A549 (cell line): Measurements from ENCODE around the gene RNF175. TPM values are rescaled to one million over a fixed set of nuclear protein-coding genes. Genes with fewer than 3 reads are reported as not detected.

ENCODE experiments used
- ATAC-seq, 2 experiments: fragments of 200-7000 bp in 1 of 2; fragments of >200 bp in 1 of 2; cut with Nextera tagmentation in 1 of 2; cut with Tn5 transposase in 1 of 2; 3 replicates each; pipeline versions ENCODE4 v1.8.0 to v1.9.1; 2018 to 2020; ENCODE audit warnings: mild to moderate bottlenecking in 1 of 2, moderate library complexity in 1 of 2
- CTCF ChIA-PET: fragments of 300-600 bp; sonication (Branson Sonifier 250); formaldehyde crosslinking; extraction: SDS; loops from one replicate; lab custom pipeline; 2021; ENCODE audit warnings: antibody characterized with exemption, inconsistent platforms; lab: Yijun Ruan, JAX
- POLR2A ChIA-PET: fragments of 350-600 bp; formaldehyde crosslinking; extraction: SDS; loops from one replicate; lab custom pipeline; 2021; ENCODE audit warnings: antibody characterized with exemption, inconsistent platforms; lab: Yijun Ruan, JAX
- DNase-seq, 2 experiments: peaks; one replicate each; pipeline versions ENCODE4 v3.0.0 to v3.0.0-alpha.2; 2011 to 2016; ENCODE audit warnings: low read depth in 1 of 2, low spot score in 1 of 2
- FAIRE-seq: peaks from 2 replicates; lab custom pipeline; 2011; peaks lifted over from hg19 to GRCh38; lab: Jason Lieb, UNC
- H3K27ac ChIP-seq, 2 experiments: fragments of >200 bp; sonication (Bioruptor Twin); formaldehyde crosslinking; 3 replicates each; pipeline ENCODE4 v1.5.1; 2016 to 2017
- H3K4me1 ChIP-seq: fragments of >200 bp; sonication (Bioruptor Twin); formaldehyde crosslinking; 3 replicates; pipeline ENCODE4 v1.6.1; 2016
- H3K4me2 ChIP-seq: fragments of >200 bp; sonication (Bioruptor Twin); formaldehyde crosslinking; 3 replicates; pipeline ENCODE4 v1.6.1; 2016
- H3K4me3 ChIP-seq: fragments of >200 bp; sonication (Bioruptor Twin); formaldehyde crosslinking; 3 replicates; pipeline ENCODE4 v1.5.1; 2016
- H3K9me3 ChIP-seq: fragments of >200 bp; sonication (Bioruptor Twin); formaldehyde crosslinking; 3 replicates; pipeline ENCODE4 v1.6.1; 2016
- BHLHE40 ChIP-seq: IDR thresholded peaks from 2 replicates; pipeline ENCODE4 v1.6.1; 2012; ENCODE audit warnings: low read depth, low read length, inconsistent platforms
- CBX2 ChIP-seq: fragments of 200-600 bp; sonication (generic); IDR thresholded peaks from 2 replicates; pipeline ENCODE4 v1.6.1; 2016; ENCODE audit warnings: low read depth, mild to moderate bottlenecking, borderline replicate concordance
- CBX8 ChIP-seq: fragments of 200-600 bp; sonication (generic); IDR thresholded peaks from 2 replicates; pipeline ENCODE4 v1.6.1; 2016
- CEBPB ChIP-seq, 2 experiments: fragments of >200 bp in 1 of 2; sonication (Bioruptor Twin) in 1 of 2; formaldehyde crosslinking in 1 of 2; IDR thresholded peaks; 2 replicates each; pipeline ENCODE4 v1.6.1; 2012 to 2016
- ESRRA ChIP-seq: fragments of 150-350 bp; IDR thresholded peaks from 2 replicates; pipeline ENCODE4 v1.6.1; 2014; ENCODE audit warnings: mild to moderate bottlenecking, low read length, borderline replicate concordance
- FOSL2 ChIP-seq, 2 experiments: fragments of 450-650 bp in 1 of 2; fragments of >200 bp in 1 of 2; sonication (Bioruptor Twin) in 1 of 2; formaldehyde crosslinking; IDR thresholded peaks; 2 replicates each; pipeline versions ENCODE4 v1.5.0 to v1.6.1; 2016 to 2020; ENCODE audit warnings: mild to moderate bottlenecking in 1 of 2, moderate library complexity in 1 of 2
- FOXS1 ChIP-seq: fragments of 250-450 bp; sonication (Bioruptor Pico); IDR thresholded peaks from 2 replicates; pipeline ENCODE4 v1.5.0; 2020; ENCODE audit warnings: mild to moderate bottlenecking, moderate library complexity
- HOXB13 ChIP-seq: fragments of 250-450 bp; sonication (Bioruptor Pico); IDR thresholded peaks from 2 replicates; pipeline ENCODE4 v1.5.0; 2020; ENCODE audit warnings: low read depth, mild to moderate bottlenecking, moderate library complexity
- HOXB5 ChIP-seq: fragments of 250-450 bp; sonication (Bioruptor Pico); IDR thresholded peaks from 2 replicates; pipeline ENCODE4 v1.5.0; 2020; ENCODE audit warnings: mild to moderate bottlenecking, moderate library complexity
- KDM1A ChIP-seq: fragments of 200-600 bp; sonication (generic); IDR thresholded peaks from 2 replicates; pipeline ENCODE4 v1.6.1; 2016; ENCODE audit warnings: low read depth, mild to moderate bottlenecking
- MAFK ChIP-seq: fragments of 450-650 bp; IDR thresholded peaks from 2 replicates; pipeline ENCODE4 v1.6.1; 2014; ENCODE audit not compliant: partially characterized antibody
- POLR2A ChIP-seq: IDR thresholded peaks from 2 replicates; pipeline ENCODE4 v1.6.1; 2012; ENCODE audit warnings: mild to moderate bottlenecking, low read length
- POLR2AphosphoS2 ChIP-seq: conservative IDR thresholded peaks from 2 replicates; pipeline ENCODE4 v1.6.1; 2012; ENCODE audit warnings: low read length, improper control_type of control experiment, inconsistent platforms
- RARB ChIP-seq: fragments of 250-450 bp; sonication (Bioruptor Pico); IDR thresholded peaks from 2 replicates; pipeline ENCODE4 v1.8.0; 2021; ENCODE audit warnings: mild to moderate bottlenecking, moderate library complexity
- RFX5 ChIP-seq: fragments of 450-650 bp; IDR thresholded peaks from 2 replicates; pipeline ENCODE4 v1.7.1; 2014; ENCODE audit warnings: antibody characterized with exemption, mild to moderate bottlenecking, moderate library complexity
- SMC3 ChIP-seq: fragments of >200 bp; sonication (Bioruptor Twin); formaldehyde crosslinking; IDR thresholded peaks from 3 replicates; pipeline ENCODE4 v1.6.1; 2018; ENCODE audit warnings: inconsistent platforms
- TFCP2L1 ChIP-seq: fragments of 250-450 bp; sonication (Bioruptor Pico); IDR thresholded peaks from 2 replicates; pipeline ENCODE4 v1.5.0; 2021; ENCODE audit warnings: mild to moderate bottlenecking
- TP53 ChIP-seq: fragments of 250-450 bp; sonication (Bioruptor Pico); IDR thresholded peaks from 2 replicates; pipeline ENCODE4 v1.5.0; 2021; ENCODE audit warnings: mild to moderate bottlenecking, moderate library complexity
- ZNF302 ChIP-seq: fragments of 250-450 bp; sonication (Bioruptor Pico); IDR thresholded peaks from 2 replicates; pipeline ENCODE4 v1.9.0; 2021; ENCODE audit warnings: inconsistent platforms, mild to moderate bottlenecking, moderate library complexity
- ZSCAN20 ChIP-seq: fragments of 250-450 bp; sonication (Bioruptor Pico); IDR thresholded peaks from 2 replicates; pipeline ENCODE4 v1.8.0; 2022; ENCODE audit warnings: mild to moderate bottlenecking, moderate library complexity
- WGBS: methylation state at CpG from one replicate; pipeline ENCODE4 v1.1.6; 2017; ENCODE audit errors: missing lambda C conversion rate; 5-methylcytosine and 5-hydroxymethylcytosine counted together
- polyA plus RNA-seq, 4 experiments: library from polyadenylated mRNA; depleted of rRNA in 3 of 4; stranded (reverse); fragments of >200 nt; fragmentation: RNase III in 1 of 4; extraction: RNeasy Plus Mini Kit Qiagen cat#74134 plus additional on column Dnase treatment in 1 of 4; gene quantifications; 2 replicates in 3 of 4; 3 replicates in 1 of 4; pipeline ENCODE4 v1.2.3, GENCODE V29; 2011 to 2017
- TF ChIP-seq, protein P1 (sequence below): fragments of >200 bp; sonication (Bioruptor Twin); formaldehyde crosslinking; IDR thresholded peaks from 2 replicates; pipeline ENCODE4 v1.6.1; 2016
- TF ChIP-seq, protein P2 (sequence below): IDR thresholded peaks from 2 replicates; pipeline ENCODE4 v1.6.1; 2012; ENCODE audit warnings: low read depth, borderline replicate concordance
- TF ChIP-seq, protein P3 (sequence below): fragments of 150-350 bp; IDR thresholded peaks from 2 replicates; pipeline ENCODE4 v1.6.1; 2014; ENCODE audit warnings: low read depth, mild to moderate bottlenecking, low read length
- TF ChIP-seq, protein P4 (sequence below): fragments of 200-600 bp; sonication (generic); IDR thresholded peaks from 2 replicates; pipeline ENCODE4 v1.6.1; 2016; ENCODE audit warnings: antibody characterized with exemption, mild to moderate bottlenecking, moderate library complexity
- TF ChIP-seq, protein P5 (sequence below): IDR thresholded peaks from 2 replicates; pipeline ENCODE4 v1.6.1; 2012
- TF ChIP-seq, protein P6 (sequence below): IDR thresholded peaks from 2 replicates; pipeline ENCODE4 v1.6.1; 2012

The RNF175 gene
- polyA plus RNA-seq, 2 of the 4 experiments (the other 2 are of a cell fraction), result not detected

DNA sequence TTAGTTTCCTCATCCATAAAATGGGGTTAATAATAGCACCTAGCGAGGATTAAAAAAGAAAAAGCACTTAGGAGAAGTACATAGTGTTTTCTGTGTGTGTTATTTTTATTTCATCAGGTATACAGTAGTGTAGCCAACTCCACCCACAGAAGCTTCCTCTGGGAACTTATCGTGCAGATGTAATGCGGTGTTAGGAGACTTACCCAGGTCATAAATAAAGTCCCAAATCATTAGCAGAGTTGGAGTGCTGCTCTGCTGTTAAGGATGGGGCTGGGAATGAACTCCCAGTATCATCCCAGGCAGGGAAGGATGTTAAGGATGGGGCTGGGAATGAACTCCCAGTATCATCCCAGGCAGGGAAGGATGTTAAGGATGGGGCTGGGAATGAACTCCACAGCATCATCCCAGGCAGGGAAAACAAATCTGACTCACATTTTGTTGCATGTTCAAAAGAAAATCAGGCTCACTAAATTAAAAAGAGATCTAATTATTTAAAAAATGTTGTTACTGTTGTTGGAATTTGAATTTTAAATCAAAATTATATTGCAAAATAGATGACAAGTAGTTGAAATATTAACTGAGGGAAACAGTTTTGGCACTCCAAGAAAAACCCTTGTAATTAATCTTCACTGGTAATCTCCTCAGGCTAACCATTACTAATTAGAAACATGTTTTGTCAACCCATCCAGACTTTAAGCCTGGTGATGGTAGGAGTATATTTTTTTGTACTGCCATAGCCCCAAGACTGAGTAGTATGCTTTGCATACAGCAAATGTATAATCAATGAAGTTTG is 39.3 kb upstream of the RNF175 start:
- Histone ChIP-seq H3K4me1 (no peaks in the 10 kb centered on the region), H3K9me3 (no peaks in the 10 kb centered on the region), H3K4me2 (no peak overlapping the region), H3K4me3 (no peak overlapping the region), H3K27ac (no peak overlapping the region)
- WGBS, result 20% methylated on average over 3 of the region's 3 CpGs
- no peak for ATAC-seq
- CTCF ChIA-PET, result no interaction called here
- FAIRE-seq, result no peak
- TF ChIP-seq TP53 (CRISPR knock-in tag) (no peak), POLR2AphosphoS2 (no peak), ZSCAN20 (no peak), SMC3 (no peak), KDM1A (no peak), MAFK (no peak), TFCP2L1 (CRISPR knock-in tag) (no peak), RARB (CRISPR knock-in tag) (no peak), CBX8 (no peak), ESRRA (no peak), RFX5 (no peak), ZNF302 (no peak), POLR2A (no peak), FOXS1 (CRISPR knock-in tag) (no peak)
- TF ChIP-seq, protein P1, sequence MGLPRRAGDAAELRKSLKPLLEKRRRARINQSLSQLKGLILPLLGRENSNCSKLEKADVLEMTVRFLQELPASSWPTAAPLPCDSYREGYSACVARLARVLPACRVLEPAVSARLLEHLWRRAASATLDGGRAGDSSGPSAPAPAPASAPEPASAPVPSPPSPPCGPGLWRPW, result no peak
- TF ChIP-seq, protein P2, sequence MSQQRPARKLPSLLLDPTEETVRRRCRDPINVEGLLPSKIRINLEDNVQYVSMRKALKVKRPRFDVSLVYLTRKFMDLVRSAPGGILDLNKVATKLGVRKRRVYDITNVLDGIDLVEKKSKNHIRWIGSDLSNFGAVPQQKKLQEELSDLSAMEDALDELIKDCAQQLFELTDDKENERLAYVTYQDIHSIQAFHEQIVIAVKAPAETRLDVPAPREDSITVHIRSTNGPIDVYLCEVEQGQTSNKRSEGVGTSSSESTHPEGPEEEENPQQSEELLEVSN, result no peak
- TF ChIP-seq, protein P3, sequence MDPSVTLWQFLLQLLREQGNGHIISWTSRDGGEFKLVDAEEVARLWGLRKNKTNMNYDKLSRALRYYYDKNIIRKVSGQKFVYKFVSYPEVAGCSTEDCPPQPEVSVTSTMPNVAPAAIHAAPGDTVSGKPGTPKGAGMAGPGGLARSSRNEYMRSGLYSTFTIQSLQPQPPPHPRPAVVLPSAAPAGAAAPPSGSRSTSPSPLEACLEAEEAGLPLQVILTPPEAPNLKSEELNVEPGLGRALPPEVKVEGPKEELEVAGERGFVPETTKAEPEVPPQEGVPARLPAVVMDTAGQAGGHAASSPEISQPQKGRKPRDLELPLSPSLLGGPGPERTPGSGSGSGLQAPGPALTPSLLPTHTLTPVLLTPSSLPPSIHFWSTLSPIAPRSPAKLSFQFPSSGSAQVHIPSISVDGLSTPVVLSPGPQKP, result no peak
- DNase-seq, result no peak
- POLR2A ChIA-PET, result no interaction called here

DNA sequence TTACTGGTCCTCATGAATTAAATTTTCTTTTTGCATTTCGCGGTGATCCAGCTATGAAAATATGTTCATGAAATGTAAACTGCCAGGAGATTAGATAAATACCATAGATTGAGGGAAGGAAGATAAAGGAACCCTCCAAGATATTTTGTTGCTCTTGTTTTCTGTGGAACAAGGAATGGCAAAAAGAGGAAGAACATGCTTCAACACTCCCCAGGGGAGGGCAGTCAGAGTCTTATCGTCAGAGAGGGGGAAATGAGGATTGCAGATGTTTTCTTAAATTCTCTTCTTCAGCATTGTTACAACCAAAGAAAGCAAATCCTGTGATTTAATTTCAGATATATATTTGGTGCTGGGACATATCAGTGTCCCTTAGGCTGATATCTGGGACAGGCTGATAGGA is 38.6 kb upstream of the RNF175 start:
- CTCF ChIA-PET, result no interaction called here
- ATAC-seq (no peak), DNase-seq (no peak), FAIRE-seq (no peak)
- 43% methylated on average over 3 of the region's 3 CpGs for WGBS
- Histone ChIP-seq H3K9me3 (no peaks in the 10 kb centered on the region), H3K27ac (no peak overlapping the region), H3K4me1 (no peaks in the 10 kb centered on the region), H3K4me2 (no peak overlapping the region), H3K4me3 (no peak overlapping the region)
- POLR2A ChIA-PET, result no interaction called here
- TF ChIP-seq, protein P4, sequence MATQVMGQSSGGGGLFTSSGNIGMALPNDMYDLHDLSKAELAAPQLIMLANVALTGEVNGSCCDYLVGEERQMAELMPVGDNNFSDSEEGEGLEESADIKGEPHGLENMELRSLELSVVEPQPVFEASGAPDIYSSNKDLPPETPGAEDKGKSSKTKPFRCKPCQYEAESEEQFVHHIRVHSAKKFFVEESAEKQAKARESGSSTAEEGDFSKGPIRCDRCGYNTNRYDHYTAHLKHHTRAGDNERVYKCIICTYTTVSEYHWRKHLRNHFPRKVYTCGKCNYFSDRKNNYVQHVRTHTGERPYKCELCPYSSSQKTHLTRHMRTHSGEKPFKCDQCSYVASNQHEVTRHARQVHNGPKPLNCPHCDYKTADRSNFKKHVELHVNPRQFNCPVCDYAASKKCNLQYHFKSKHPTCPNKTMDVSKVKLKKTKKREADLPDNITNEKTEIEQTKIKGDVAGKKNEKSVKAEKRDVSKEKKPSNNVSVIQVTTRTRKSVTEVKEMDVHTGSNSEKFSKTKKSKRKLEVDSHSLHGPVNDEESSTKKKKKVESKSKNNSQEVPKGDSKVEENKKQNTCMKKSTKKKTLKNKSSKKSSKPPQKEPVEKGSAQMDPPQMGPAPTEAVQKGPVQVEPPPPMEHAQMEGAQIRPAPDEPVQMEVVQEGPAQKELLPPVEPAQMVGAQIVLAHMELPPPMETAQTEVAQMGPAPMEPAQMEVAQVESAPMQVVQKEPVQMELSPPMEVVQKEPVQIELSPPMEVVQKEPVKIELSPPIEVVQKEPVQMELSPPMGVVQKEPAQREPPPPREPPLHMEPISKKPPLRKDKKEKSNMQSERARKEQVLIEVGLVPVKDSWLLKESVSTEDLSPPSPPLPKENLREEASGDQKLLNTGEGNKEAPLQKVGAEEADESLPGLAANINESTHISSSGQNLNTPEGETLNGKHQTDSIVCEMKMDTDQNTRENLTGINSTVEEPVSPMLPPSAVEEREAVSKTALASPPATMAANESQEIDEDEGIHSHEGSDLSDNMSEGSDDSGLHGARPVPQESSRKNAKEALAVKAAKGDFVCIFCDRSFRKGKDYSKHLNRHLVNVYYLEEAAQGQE, result no peak
- TF ChIP-seq, protein P5, sequence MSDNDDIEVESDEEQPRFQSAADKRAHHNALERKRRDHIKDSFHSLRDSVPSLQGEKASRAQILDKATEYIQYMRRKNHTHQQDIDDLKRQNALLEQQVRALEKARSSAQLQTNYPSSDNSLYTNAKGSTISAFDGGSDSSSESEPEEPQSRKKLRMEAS, result no peak
- no peak for TF ChIP-seq FOSL2 (IDR thresholded peaks at IDR 0.05)
- TF ChIP-seq FOSL2 (CRISPR knock-in tag; IDR thresholded peaks at IDR 0.05), result no peak
- TF ChIP-seq HOXB5 (CRISPR knock-in tag), result no peak
- no peak for TF ChIP-seq TP53 (CRISPR knock-in tag)
- TF ChIP-seq, protein P6, sequence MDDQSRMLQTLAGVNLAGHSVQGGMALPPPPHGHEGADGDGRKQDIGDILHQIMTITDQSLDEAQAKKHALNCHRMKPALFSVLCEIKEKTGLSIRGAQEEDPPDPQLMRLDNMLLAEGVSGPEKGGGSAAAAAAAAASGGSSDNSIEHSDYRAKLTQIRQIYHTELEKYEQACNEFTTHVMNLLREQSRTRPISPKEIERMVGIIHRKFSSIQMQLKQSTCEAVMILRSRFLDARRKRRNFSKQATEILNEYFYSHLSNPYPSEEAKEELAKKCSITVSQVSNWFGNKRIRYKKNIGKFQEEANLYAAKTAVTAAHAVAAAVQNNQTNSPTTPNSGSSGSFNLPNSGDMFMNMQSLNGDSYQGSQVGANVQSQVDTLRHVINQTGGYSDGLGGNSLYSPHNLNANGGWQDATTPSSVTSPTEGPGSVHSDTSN, result no peak
- TF ChIP-seq BHLHE40, result no peak
- TF ChIP-seq CBX2, result no peak
- no peak for TF ChIP-seq RFX5
- TF ChIP-seq CEBPB (IDR thresholded peaks at IDR 0.05), result no peak
- no peak for TF ChIP-seq HOXB13
